Caco-2 (cell line): ENCODE measurements around the gene FUBP3. TPM values are rescaled to one million over a fixed set of nuclear protein-coding genes. Genes with fewer than 3 reads are reported as not detected.

ENCODE experiments used
- BruUV-seq: library from RNA; stranded (reverse); fragments of 400-500 nt; replicated peaks from 2 replicates; lab custom pipeline; 2021; lab: Mats Ljungman, UMichigan
- CTCF ChIA-PET: fragments of 300-600 bp; sonication (Branson Sonifier 250); formaldehyde crosslinking; loops from one replicate; lab custom pipeline; 2022; ENCODE audit warnings: antibody characterized with exemption; lab: Charles Lee
- POLR2A ChIA-PET: fragments of 300-600 bp; sonication (Branson Sonifier 250); formaldehyde crosslinking; loops from one replicate; lab custom pipeline; 2022; ENCODE audit warnings: antibody characterized with exemption; lab: Charles Lee
- DNase-seq, 2 experiments: peaks; one replicate each; pipeline versions ENCODE4 v3.0.0 to v3.0.0-alpha.2; 2020 to 2022
- H3K27me3 ChIP-seq: replicated peaks from 2 replicates; pipeline ENCODE4 v1.6.0; 2011; ENCODE audit warnings: low read length; ENCODE audit not compliant: control insufficient read depth, insufficient read depth
- H3K36me3 ChIP-seq: 2 replicates; pipeline ENCODE4 v1.5.1; 2011; ENCODE audit warnings: low read length; ENCODE audit not compliant: control insufficient read depth, insufficient read depth
- H3K4me1 ChIP-seq: fragments of 250-450 bp; sonication (Bioruptor Pico); 2 replicates; pipeline ENCODE4 v1.5.1; 2020; ENCODE audit warnings: mild to moderate bottlenecking
- H3K4me3 ChIP-seq: 2 replicates; pipeline ENCODE4 v1.5.1; 2011; ENCODE audit warnings: low read depth, mild to moderate bottlenecking, control low read depth, low read length
- H3K9me3 ChIP-seq: fragments of 250-450 bp; sonication (Bioruptor Pico); 2 replicates; pipeline ENCODE4 v1.5.1; 2020; ENCODE audit warnings: mild to moderate bottlenecking, moderate library complexity
- H3K27ac Mint-ChIP-seq: one replicate; pipeline ENCODE4 v1.8.0; 2022; ENCODE audit warnings: mixed read lengths; ENCODE audit not compliant: unreplicated experiment
- H3K27me3 Mint-ChIP-seq: one replicate; pipeline ENCODE4 v1.8.0; 2022; ENCODE audit warnings: mixed read lengths; ENCODE audit not compliant: insufficient read depth, unreplicated experiment
- H3K36me3 Mint-ChIP-seq: one replicate; pipeline ENCODE4 v1.8.0; 2022; ENCODE audit warnings: mild to moderate bottlenecking, mixed read lengths; ENCODE audit not compliant: insufficient read depth, unreplicated experiment
- H3K4me1 Mint-ChIP-seq: one replicate; pipeline ENCODE4 v1.8.0; 2022; ENCODE audit warnings: low read depth, mixed read lengths; ENCODE audit not compliant: unreplicated experiment
- H3K4me3 Mint-ChIP-seq: one replicate; pipeline ENCODE4 v1.8.0; 2022; ENCODE audit warnings: mild to moderate bottlenecking, moderate library complexity, mixed read lengths; ENCODE audit not compliant: unreplicated experiment
- H3K9me3 Mint-ChIP-seq: one replicate; pipeline ENCODE4 v1.8.0; 2022; ENCODE audit warnings: mixed read lengths; ENCODE audit not compliant: unreplicated experiment
- intact Hi-C: fragments of 100-400 bp; cut with micrococcal nuclease; formaldehyde crosslinking; loops from one replicate; pipeline ENCODE4 v1.10.0; 2022; ENCODE audit not compliant: unreplicated experiment
- total RNA-seq: library from RNA; stranded (reverse); gene quantifications from 2 replicates; pipeline ENCODE4 v1.2.3, GENCODE V29; 2022
- TF ChIP-seq, protein P1 (sequence below), 2 experiments: fragments of 200-600 bp in 1 of 2; IDR thresholded peaks; 1 replicate in 1 of 2; 2 replicates in 1 of 2; pipeline versions ENCODE4 v1.5.1 to v1.8.0; 2011 to 2022; ENCODE audit warnings: antibody characterized with exemption in 1 of 2, control low read depth in 1 of 2, inconsistent platforms in 1 of 2, low read depth in 1 of 2, low read length in 1 of 2, mild to moderate bottlenecking in 1 of 2, moderate library complexity in 1 of 2; ENCODE audit not compliant: insufficient read depth in 1 of 2, severe bottlenecking in 1 of 2, unreplicated experiment in 1 of 2

FUBP3 gene
- total RNA-seq, 1 experiment from 2014 or later, result 76.1 TPM

DNA sequence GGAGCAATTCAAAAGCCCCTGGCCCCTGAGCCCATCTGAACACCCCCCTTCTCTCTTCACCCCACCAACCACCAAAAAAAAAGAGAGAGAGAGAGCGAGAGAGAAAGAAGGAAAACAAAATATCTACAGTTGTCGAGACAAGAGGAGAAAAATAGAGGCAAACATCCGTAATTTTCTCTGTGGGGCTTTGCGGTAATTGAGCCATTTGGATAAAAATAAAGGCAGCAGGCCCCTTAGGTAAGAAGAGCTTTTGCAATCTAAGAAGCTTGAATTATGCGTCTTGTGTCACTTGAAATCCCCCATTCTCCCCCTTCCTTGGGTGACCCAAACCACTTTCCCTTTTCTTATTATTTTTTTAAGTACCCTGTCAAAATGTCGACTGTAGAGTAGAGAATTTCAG, 35.5 kb upstream of the FUBP3 start:
- Mint-ChIP-seq H3K9me3 (no peaks in the 10 kb centered on the region), H3K27me3 (peaks cover 8% of the 10 kb centered on the region), H3K4me3 (no peak overlapping the region), H3K27ac (no peak overlapping the region), H3K36me3 (no peaks in the 10 kb centered on the region), H3K4me1 (peaks cover 6% of the 10 kb centered on the region)
- intact Hi-C loops, result no loop called here
- TF ChIP-seq, protein P1, sequence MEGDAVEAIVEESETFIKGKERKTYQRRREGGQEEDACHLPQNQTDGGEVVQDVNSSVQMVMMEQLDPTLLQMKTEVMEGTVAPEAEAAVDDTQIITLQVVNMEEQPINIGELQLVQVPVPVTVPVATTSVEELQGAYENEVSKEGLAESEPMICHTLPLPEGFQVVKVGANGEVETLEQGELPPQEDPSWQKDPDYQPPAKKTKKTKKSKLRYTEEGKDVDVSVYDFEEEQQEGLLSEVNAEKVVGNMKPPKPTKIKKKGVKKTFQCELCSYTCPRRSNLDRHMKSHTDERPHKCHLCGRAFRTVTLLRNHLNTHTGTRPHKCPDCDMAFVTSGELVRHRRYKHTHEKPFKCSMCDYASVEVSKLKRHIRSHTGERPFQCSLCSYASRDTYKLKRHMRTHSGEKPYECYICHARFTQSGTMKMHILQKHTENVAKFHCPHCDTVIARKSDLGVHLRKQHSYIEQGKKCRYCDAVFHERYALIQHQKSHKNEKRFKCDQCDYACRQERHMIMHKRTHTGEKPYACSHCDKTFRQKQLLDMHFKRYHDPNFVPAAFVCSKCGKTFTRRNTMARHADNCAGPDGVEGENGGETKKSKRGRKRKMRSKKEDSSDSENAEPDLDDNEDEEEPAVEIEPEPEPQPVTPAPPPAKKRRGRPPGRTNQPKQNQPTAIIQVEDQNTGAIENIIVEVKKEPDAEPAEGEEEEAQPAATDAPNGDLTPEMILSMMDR (IDR thresholded peaks at IDR 0.05; ENCODE audit: insufficient read depth in 1 of 2, low read depth in 1 of 2, low read length in 1 of 2, severe bottlenecking in 1 of 2, unreplicated experiment in 1 of 2), result no peak
- Histone ChIP-seq H3K36me3 (no peaks in the 10 kb centered on the region), H3K4me1 (no peaks in the 10 kb centered on the region), H3K27me3 (no peaks in the 10 kb centered on the region; the same call in 1 of the 2 replicates), H3K9me3 (peaks cover 3% of the 10 kb centered on the region; the same call in 1 of the 2 replicates), H3K4me3 (no peak overlapping the region)
- BruUV-seq, result no TSS peak
- ChIA-PET POLR2A (no interaction called here), CTCF (interaction anchor here (0.6 kb wide), 1 partner anchor 23 kb away, joined by 3 read pairs; no protein-coding TSS in a partner anchor)
- no peak for DNase-seq

- TF ChIP-seq, protein P1 (IDR thresholded peaks at IDR 0.05; ENCODE audit: insufficient read depth in 1 of 2, low read depth in 1 of 2, low read length in 1 of 2, severe bottlenecking in 1 of 2, unreplicated experiment in 1 of 2), result no peak
- Histone ChIP-seq H3K4me3 (no peak overlapping the region), H3K4me1 (no peaks in the 10 kb centered on the region), H3K36me3 (no peaks in the 10 kb centered on the region), H3K9me3 (peaks cover 8% of the 10 kb centered on the region), H3K27me3 (no peaks in the 10 kb centered on the region; the same call in 1 of the 2 replicates)
- intact Hi-C loops, result no loop called here
- no peaks in the 10 kb centered on the region for H3K9me3 Mint-ChIP-seq
- no peak overlapping the region for H3K27ac Mint-ChIP-seq
- BruUV-seq, result no TSS peak
- H3K4me1 Mint-ChIP-seq, result peaks cover 6% of the 10 kb centered on the region
- H3K36me3 Mint-ChIP-seq, result no peaks in the 10 kb centered on the region
- H3K4me3 Mint-ChIP-seq, result no peak overlapping the region
- H3K27me3 Mint-ChIP-seq, result peaks cover 8% of the 10 kb centered on the region
- CTCF ChIA-PET, result no interaction called here
- DNase-seq, result no peak
- POLR2A ChIA-PET, result no interaction called here
These were observed 35.0 kb upstream of the FUBP3 start for GRCh38 chr9:130544364-130544763.

- Mint-ChIP-seq H3K4me1 (no peaks in the 10 kb centered on the region), H3K4me3 (no peak overlapping the region), H3K36me3 (no peaks in the 10 kb centered on the region), H3K27ac (no peak overlapping the region), H3K27me3 (no peaks in the 10 kb centered on the region), H3K9me3 (no peaks in the 10 kb centered on the region)
- ChIA-PET POLR2A (no interaction called here), CTCF (no interaction called here)
- no peak for DNase-seq
- no peaks in the 10 kb centered on the region for H3K4me1 ChIP-seq
- TF ChIP-seq, protein P1 (IDR thresholded peaks at IDR 0.05; ENCODE audit: insufficient read depth in 1 of 2, low read depth in 1 of 2, low read length in 1 of 2, severe bottlenecking in 1 of 2, unreplicated experiment in 1 of 2), result no peak
- H3K36me3 ChIP-seq, result no peaks in the 10 kb centered on the region
- BruUV-seq, result no TSS peak
- H3K27me3 ChIP-seq, result no peaks in the 10 kb centered on the region
- peaks cover 12% of the 10 kb centered on the region for H3K9me3 ChIP-seq
- intact Hi-C loops, result no loop called here
- no peak overlapping the region for H3K4me3 ChIP-seq
These were observed 31.3 kb upstream of the FUBP3 start for GRCh38 chr9:130548103-130548502.
